VCaP (cell line): ENCODE results near the gene FAM193B.
A peak's percentile ranks its signal among the peaks of the same experiment; 100 is the strongest.

Source experiments
- H3K27ac ChIP-seq: fragments of 450-650 bp; 2 replicates; pipeline ENCODE4 v1.5.1; 2017
- TF ChIP-seq, protein P1 (sequence below): fragments of 450-650 bp; conservative IDR thresholded peaks from 2 replicates; pipeline ENCODE4 v1.5.1; 2017; ENCODE audit warnings: mild to moderate bottlenecking, moderate library complexity

FAM193B gene

DNA sequence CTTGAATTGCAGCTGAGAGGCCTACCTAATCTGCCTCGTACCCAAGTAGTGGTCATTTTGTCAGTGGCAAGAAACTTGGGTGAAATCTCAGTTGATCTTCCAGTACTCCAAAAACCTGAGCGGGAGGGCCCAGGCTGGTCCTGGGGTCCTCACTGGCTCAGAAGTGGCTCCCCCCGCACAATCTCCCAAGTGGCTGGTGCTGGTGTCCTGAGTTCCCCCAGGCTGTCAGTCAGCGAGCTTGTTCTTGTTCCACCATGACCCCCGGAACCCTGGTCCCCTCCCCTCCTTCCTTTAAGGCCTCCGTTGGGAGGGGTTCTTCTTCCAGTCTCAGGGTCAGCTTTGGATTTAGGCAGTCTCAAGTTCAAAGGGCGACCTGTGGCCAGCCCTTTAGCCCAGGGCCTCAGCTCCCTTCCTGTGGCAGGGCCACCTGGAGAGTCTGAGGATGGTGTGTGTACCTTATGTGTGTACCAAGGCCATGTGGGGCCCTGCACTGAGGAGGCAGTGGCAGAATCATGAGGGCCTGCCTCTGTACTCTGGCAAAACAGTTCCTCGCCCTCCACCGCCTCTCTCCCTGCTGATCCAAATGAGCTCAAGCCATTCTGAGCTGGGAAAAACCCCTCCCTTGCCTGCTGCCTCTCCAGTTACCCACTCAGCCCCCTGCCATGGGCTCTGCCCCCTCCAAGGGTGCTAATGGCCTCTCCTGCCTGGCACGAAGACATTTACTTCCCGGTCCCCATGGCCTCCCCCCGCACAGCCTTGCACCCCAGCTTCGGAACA lies 76.5 kb downstream of the FAM193B start:
- TF ChIP-seq, protein P1, sequence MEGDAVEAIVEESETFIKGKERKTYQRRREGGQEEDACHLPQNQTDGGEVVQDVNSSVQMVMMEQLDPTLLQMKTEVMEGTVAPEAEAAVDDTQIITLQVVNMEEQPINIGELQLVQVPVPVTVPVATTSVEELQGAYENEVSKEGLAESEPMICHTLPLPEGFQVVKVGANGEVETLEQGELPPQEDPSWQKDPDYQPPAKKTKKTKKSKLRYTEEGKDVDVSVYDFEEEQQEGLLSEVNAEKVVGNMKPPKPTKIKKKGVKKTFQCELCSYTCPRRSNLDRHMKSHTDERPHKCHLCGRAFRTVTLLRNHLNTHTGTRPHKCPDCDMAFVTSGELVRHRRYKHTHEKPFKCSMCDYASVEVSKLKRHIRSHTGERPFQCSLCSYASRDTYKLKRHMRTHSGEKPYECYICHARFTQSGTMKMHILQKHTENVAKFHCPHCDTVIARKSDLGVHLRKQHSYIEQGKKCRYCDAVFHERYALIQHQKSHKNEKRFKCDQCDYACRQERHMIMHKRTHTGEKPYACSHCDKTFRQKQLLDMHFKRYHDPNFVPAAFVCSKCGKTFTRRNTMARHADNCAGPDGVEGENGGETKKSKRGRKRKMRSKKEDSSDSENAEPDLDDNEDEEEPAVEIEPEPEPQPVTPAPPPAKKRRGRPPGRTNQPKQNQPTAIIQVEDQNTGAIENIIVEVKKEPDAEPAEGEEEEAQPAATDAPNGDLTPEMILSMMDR, result no peak
- H3K27ac ChIP-seq, result no peak overlapping the region

DNA sequence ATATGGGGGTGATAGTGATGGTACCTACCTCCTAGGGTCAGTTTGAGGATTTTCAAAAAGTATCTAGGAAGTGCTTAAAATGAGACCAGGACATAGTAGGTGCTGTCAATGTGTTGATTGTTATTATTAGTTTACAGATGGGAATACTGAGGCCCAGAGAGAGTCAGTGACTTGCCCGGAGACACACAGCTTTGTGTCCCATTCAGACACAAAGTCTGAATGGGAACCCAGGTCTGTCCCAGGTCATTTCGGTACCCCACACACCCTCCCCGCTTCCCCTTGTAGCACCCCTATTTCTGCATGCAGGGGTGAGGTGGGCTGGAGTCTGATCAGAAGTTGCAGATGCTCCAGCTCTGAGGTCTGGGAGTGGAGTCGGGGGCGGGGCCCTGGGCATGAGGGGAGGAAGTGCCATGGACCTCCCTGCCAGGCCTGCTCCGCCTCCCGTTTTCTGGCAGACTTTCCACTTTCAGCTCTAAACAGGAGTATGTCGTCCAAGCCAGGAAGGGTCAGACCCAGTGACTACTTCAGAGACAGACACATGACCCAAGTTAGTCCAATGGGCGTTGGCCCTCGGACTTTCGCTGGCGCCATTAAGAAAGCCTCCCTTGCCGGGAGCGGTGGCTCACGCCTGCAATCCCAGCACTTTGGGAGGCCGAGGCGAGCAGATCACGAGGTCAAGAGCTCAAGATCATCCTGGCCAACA lies 77.7 kb downstream of the FAM193B start:
- TF ChIP-seq, protein P1, result no peak
- no peak overlapping the region for H3K27ac ChIP-seq

DNA sequence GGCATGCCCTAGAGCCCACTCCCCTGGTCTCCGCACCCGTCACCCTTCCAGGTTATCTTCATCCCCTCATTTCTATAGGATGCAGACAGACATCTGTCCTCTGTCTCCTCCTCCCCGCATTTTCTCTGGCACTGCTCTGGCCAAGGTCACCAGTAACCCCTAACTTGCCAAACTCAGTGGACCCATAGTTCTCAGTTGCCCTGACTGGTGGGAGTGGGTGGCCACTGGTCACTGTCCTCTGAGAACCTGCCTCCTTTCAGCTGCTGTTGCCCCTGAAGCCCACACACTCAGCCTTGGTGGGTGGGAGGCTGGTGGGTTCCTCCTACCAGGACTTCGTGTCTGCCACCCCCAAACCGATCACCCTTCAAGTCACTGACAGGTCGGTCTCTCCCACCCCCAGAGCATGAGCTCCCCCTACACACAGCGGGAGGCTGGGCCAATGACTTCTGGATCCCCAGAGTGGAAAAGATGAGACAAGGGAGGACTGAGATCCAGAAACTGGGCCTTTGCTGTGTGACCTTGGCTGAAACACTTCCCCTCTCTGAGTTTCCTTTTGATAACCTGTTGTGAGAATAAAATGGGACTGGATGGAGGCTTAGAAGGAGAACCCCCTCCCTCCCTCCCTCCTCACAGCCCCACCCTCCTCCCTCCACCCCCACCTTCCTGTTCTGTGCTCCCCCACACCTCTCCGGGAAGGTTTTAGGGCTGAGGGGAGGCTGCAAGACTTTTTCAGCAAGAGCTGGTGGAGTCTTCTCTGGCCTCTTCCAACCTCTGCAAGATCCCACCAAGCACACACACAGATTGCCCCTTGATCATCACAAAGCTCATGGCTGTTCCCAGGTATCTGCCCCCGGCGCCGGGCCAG lies 78.6 kb downstream of the FAM193B start:
- H3K27ac ChIP-seq, result no peak overlapping the region

DNA sequence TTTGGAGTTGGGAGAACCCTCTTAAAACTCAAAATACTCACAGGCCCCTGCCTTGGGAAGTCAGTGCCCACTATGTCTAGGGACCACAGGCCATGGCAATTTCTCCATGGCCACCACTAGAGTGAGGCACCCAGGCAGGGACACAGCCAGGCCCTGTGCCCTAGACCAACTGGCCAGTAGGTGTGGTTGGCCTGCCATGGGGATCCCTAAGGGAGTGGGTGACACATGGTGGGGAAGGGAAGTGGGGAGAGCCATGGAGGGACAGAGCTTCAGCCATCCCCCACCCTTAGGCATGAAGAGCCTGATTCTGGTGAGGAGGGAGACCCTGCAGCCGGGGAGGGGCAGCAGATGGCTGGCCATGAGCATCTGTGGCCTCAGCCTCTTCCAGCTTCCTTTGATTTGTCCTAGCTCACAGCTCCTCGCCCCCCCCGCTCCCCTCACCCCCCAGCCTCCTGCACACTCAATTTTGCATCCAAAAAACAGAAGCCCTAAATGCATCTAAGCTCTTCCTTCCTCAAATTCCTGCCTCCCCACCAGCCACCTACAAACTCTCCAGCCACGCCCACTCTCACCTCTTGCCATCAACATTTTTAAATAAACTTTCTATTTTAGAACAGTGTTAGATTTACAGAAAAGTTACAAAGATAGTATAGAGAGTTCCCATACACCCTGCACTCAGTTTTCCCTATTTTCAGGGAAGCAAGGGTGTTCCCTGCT lies 79.4 kb downstream of the FAM193B start:
- no peak overlapping the region for H3K27ac ChIP-seq
- TF ChIP-seq, protein P1, result no peak

More for the DNA sequence above, 78.6 kb downstream of the FAM193B start:
- TF ChIP-seq, protein P1, result no peak

DNA sequence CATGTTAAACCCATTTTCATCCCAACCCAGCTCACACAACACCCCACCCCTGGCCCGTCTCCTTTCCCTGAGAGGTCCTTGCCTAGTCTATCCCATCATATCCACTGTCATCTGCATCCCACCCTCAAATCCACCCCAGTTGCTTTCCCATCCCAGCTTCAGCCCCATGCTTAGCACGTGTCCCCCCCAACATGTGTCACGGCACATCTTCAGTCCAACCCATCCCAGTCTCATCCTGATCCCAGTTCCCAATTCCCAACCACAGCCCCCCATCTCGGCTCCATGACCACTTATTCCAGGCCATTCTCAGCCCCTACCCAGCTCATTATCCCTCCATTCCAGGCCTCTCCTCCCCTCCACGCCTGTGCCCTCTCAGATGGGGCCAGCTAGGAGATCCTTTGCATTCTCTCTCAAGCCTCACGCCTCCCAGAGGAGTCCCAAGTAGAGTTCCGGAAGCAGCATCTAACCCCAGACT lies 80.3 kb downstream of the FAM193B start:
- H3K27ac ChIP-seq, result peak overlapping the region; percentile 94; the same call in 1 of the 2 replicates
- TF ChIP-seq, protein P1, result no peak

- TF ChIP-seq, protein P1, result no peak
- peak within 1 kb of the TSS; percentile 94 for H3K27ac ChIP-seq
These were observed 80.8 kb downstream of the FAM193B start, which contains the start of gene DBN1 for GRCh38 chr5:177473443-177474001. TSS of gene DBN1 (minus strand) at chr5:177473634. CDS start at chr5:177473521, 113 bp downstream.
